ENCODE data around the gene RALBP1.

GRCh38 chr18:9513971-9514512 lies 38.7 kb downstream of the RALBP1 start:
- TF ChIP-seq CTCF (IDR thresholded peaks at IDR 0.05): no peak
- no peak for TF ChIP-seq POLR2A (IDR thresholded peaks at IDR 0.05)

Measured in adrenal gland (tissue), 5 donors.